Right lobe of liver (tissue), 4 donors: ENCODE data around the gene CLEC7A.

Experiments used
- POLR2A ChIP-seq: fragments of 450-650 bp; IDR thresholded peaks from one replicate; pipeline ENCODE4 v1.6.1; 2017; ENCODE audit warnings: antibody characterized with exemption, mild to moderate bottlenecking
- TF ChIP-seq, protein P1 (sequence below), 4 donors: fragments of 200-600 bp in 3 of 4; fragments of 450-650 bp in 1 of 4; IDR thresholded peaks; one replicate each; pipeline versions ENCODE4 v1.5.1 to v1.8.0; 2016 to 2022; ENCODE audit warnings: antibody characterized with exemption in 4 of 4, mild to moderate bottlenecking in 2 of 4
- donor health status: DM: no; HTN: no; CAD: no.
- donor health status: DM: no; HTN: no; CAD: no.
- donor health status: DM: no; HTN: yes; CAD: no.

- TF ChIP-seq, protein P1, sequence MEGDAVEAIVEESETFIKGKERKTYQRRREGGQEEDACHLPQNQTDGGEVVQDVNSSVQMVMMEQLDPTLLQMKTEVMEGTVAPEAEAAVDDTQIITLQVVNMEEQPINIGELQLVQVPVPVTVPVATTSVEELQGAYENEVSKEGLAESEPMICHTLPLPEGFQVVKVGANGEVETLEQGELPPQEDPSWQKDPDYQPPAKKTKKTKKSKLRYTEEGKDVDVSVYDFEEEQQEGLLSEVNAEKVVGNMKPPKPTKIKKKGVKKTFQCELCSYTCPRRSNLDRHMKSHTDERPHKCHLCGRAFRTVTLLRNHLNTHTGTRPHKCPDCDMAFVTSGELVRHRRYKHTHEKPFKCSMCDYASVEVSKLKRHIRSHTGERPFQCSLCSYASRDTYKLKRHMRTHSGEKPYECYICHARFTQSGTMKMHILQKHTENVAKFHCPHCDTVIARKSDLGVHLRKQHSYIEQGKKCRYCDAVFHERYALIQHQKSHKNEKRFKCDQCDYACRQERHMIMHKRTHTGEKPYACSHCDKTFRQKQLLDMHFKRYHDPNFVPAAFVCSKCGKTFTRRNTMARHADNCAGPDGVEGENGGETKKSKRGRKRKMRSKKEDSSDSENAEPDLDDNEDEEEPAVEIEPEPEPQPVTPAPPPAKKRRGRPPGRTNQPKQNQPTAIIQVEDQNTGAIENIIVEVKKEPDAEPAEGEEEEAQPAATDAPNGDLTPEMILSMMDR (IDR thresholded peaks at IDR 0.05) = no peak
- no peak for TF ChIP-seq POLR2A
Measured at GRCh38 chr12:10088031-10088430, 42.0 kb downstream of the CLEC7A start.
